ENCODE results near the gene ACTA2.

GRCh38 chr10:88919041-88919440, 33.5 kb downstream of the ACTA2 start:
- TF ChIP-seq CSDC2 (CRISPR knock-in tag; IDR thresholded peaks at IDR 0.05) (no peak), GLIS3 (CRISPR knock-in tag; IDR thresholded peaks at IDR 0.05) (no peak), TOX (CRISPR knock-in tag; IDR thresholded peaks at IDR 0.05; ENCODE audit: borderline replicate concordance) (no peak), CREB5 (CRISPR knock-in tag; IDR thresholded peaks at IDR 0.05; ENCODE audit: low read depth) (no peak), PPARA (CRISPR knock-in tag; IDR thresholded peaks at IDR 0.05; ENCODE audit: borderline replicate concordance) (no peak), ARNTL (CRISPR knock-in tag; IDR thresholded peaks at IDR 0.05; ENCODE audit: borderline replicate concordance, low read depth) (no peak), ZNF70 (CRISPR knock-in tag; IDR thresholded peaks at IDR 0.05) (no peak)
- TF ChIP-seq, protein P1, sequence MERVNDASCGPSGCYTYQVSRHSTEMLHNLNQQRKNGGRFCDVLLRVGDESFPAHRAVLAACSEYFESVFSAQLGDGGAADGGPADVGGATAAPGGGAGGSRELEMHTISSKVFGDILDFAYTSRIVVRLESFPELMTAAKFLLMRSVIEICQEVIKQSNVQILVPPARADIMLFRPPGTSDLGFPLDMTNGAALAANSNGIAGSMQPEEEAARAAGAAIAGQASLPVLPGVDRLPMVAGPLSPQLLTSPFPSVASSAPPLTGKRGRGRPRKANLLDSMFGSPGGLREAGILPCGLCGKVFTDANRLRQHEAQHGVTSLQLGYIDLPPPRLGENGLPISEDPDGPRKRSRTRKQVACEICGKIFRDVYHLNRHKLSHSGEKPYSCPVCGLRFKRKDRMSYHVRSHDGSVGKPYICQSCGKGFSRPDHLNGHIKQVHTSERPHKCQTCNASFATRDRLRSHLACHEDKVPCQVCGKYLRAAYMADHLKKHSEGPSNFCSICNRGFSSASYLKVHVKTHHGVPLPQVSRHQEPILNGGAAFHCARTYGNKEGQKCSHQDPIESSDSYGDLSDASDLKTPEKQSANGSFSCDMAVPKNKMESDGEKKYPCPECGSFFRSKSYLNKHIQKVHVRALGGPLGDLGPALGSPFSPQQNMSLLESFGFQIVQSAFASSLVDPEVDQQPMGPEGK (CRISPR knock-in tag; IDR thresholded peaks at IDR 0.05; ENCODE audit: borderline replicate concordance), result no peak

All from SK-N-SH treated with all-trans-retinoic acid at 6 μM for 48 hours (cell line).